SKM-1 treated with dmso at 0.1 percent for 144 hours (cell line): Measurements from ENCODE around the gene ADPRH.

Experiments
- DNase-seq: peaks from one replicate; lab custom pipeline; 2025; ENCODE audit not compliant: unreplicated experiment; lab: John Stamatoyannopoulos, UW

The ADPRH gene

GRCh38 chr3:119628390-119628789, 49.1 kb downstream of the ADPRH start:
- no peak for DNase-seq

- no peak for DNase-seq
Measured at GRCh38 chr3:119628816-119629445, 49.6 kb downstream of the ADPRH start.

- DNase-seq: peak; percentile 12
Measured at GRCh38 chr3:119630128-119630879, 51.0 kb downstream of the ADPRH start.

GRCh38 chr3:119630880-119631329, 51.6 kb downstream of the ADPRH start:
- DNase-seq: no peak

GRCh38 chr3:119631516-119631915, 52.2 kb downstream of the ADPRH start:
- DNase-seq: no peak

- DNase-seq: no peak
Measured at GRCh38 chr3:119632216-119632615, 52.9 kb downstream of the ADPRH start.

GRCh38 chr3:119632829-119633228, 53.5 kb downstream of the ADPRH start:
- no peak for DNase-seq

- DNase-seq: no peak
Measured at GRCh38 chr3:119635719-119636118, 56.4 kb downstream of the ADPRH start.

- no peak for DNase-seq
Measured at GRCh38 chr3:119636249-119636648, 57.0 kb downstream of the ADPRH start.

- no peak for DNase-seq
Measured at GRCh38 chr3:119636891-119637611, 57.8 kb downstream of the ADPRH start.

GRCh38 chr3:119637679-119638477, 58.6 kb downstream of the ADPRH start:
- peak; percentile 51 for DNase-seq
